ENCODE results near the gene RER1. TPM values are rescaled to one million over a fixed set of nuclear protein-coding genes. Genes with fewer than 3 reads are reported as not detected.

Gene RER1
- total RNA-seq, 4 donors from 2014 or later = 51.1 to 60.5 (median 55.4) TPM

DNA sequence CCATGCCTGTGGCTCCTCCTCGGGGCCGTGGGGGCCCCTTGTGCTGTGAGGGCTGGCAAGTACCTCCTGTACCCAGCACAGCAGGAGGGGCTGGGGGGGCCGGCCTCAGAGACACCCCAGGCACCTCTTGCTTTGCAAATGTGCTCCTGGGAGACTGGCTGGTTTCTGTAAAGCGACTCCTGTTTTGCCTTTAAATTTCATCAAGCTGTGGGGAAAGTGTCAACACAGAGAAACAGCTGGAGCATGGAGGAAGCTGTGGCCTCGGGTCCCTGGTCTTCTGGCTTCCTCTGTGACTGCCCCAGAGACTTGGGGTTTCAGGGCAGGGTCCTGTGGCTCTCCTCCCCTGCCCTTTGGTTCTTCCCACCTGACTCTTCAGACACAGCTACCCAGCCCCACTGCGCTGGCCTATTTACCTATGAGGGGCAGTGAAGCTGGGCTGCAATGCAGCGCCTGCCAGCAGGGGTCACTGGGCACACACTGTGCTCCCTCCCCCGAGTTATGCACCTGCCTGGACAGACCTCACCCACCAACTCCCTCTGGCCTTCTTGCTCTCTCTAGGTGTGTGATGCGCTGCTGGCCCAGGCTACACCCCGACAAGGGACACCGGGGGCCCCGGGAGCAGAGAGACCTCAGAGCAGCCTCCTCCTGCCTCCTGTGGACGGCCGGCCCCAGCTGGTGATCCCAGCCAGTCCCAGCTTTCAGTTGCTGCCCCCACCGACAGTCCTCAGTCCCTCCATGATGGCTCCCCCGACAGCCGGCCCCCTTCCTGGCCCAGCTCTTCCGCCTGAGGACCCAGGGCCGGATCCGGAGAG, 38.3 kb downstream of the RER1 start:
- intact Hi-C loops (cut with DNase I; ENCODE audit: low total_unique reads) = no loop called here
- peaks cover 31 to 55% (median 34%) of the 10 kb centered on the region in 3 donors for H3K27me3 ChIP-seq
- TF ChIP-seq POLR2A (IDR thresholded peaks at IDR 0.05) = no peak
- TF ChIP-seq, protein P1, sequence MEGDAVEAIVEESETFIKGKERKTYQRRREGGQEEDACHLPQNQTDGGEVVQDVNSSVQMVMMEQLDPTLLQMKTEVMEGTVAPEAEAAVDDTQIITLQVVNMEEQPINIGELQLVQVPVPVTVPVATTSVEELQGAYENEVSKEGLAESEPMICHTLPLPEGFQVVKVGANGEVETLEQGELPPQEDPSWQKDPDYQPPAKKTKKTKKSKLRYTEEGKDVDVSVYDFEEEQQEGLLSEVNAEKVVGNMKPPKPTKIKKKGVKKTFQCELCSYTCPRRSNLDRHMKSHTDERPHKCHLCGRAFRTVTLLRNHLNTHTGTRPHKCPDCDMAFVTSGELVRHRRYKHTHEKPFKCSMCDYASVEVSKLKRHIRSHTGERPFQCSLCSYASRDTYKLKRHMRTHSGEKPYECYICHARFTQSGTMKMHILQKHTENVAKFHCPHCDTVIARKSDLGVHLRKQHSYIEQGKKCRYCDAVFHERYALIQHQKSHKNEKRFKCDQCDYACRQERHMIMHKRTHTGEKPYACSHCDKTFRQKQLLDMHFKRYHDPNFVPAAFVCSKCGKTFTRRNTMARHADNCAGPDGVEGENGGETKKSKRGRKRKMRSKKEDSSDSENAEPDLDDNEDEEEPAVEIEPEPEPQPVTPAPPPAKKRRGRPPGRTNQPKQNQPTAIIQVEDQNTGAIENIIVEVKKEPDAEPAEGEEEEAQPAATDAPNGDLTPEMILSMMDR (IDR thresholded peaks at IDR 0.05 in 4 of 5, conservative IDR thresholded peaks at IDR 0.05 in 1 of 5) = peak in 2 of 5 experiments; percentile 19 to 24

DNA sequence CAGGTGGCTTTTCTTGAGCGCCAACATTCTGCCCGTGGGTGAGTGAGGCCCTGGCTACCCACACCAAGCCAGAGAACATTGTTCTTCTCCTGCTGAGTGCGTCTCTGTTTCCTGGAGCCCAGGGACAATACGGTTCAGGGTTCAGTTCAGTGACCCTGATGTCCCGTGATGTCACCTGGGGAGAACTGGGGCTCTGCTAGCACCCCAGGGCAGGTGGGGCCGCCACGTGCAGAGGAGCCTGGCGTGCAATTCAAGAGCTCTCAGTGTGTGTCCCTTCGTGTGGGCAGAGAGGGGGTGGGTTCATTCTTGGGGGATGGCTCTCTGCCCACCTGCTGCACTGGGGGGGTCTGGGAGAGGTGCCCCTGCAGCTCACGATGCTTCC, 38.9 kb downstream of the RER1 start:
- Histone ChIP-seq H3K27ac (no peak overlapping the region), H3K9me3 (no peaks in the 10 kb centered on the region), H3K27me3 (peaks cover 31 to 56% (median 34%) of the 10 kb centered on the region in 3 donors), H3K4me1 (no peaks in the 10 kb centered on the region), H3K36me3 (no peaks in the 10 kb centered on the region), H3K4me3 (no peak overlapping the region)
- DNase-seq (no peak), ATAC-seq (no peak)
- intact Hi-C loops (cut with DNase I; ENCODE audit: low total_unique reads) (no loop called here), in situ Hi-C loops (cut with MboI; ENCODE audit: low sequenced_read_pairs in 4 of 4) (no loop called here)
- TF ChIP-seq, protein P1 (IDR thresholded peaks at IDR 0.05 in 4 of 5, conservative IDR thresholded peaks at IDR 0.05 in 1 of 5) = no peak
- TF ChIP-seq POLR2A (IDR thresholded peaks at IDR 0.05) = no peak

More for the DNA sequence above, 38.3 kb downstream of the RER1 start:
- Histone ChIP-seq H3K4me3 (no peak overlapping the region), H3K36me3 (no peaks in the 10 kb centered on the region), H3K27ac (no peak overlapping the region), H3K4me1 (no peaks in the 10 kb centered on the region), H3K9me3 (no peaks in the 10 kb centered on the region)
- in situ Hi-C loops (cut with MboI; ENCODE audit: low sequenced_read_pairs in 4 of 4) = no loop called here
- no peak for DNase-seq
- ATAC-seq = no peak

GRCh38 chr1:2431103-2431502, 39.5 kb downstream of the RER1 start:
- Histone ChIP-seq H3K27ac (no peak overlapping the region), H3K4me3 (no peak overlapping the region), H3K4me1 (no peaks in the 10 kb centered on the region), H3K36me3 (no peaks in the 10 kb centered on the region), H3K27me3 (peaks cover 31 to 56% (median 34%) of the 10 kb centered on the region in 3 donors), H3K9me3 (no peaks in the 10 kb centered on the region)
- intact Hi-C loops (cut with DNase I; ENCODE audit: low total_unique reads) (no loop called here), in situ Hi-C loops (cut with MboI; ENCODE audit: low sequenced_read_pairs in 4 of 4) (no loop called here)
- DNase-seq = no peak
- TF ChIP-seq, protein P1 (IDR thresholded peaks at IDR 0.05 in 4 of 5, conservative IDR thresholded peaks at IDR 0.05 in 1 of 5) = no peak
- no peak for TF ChIP-seq POLR2A (IDR thresholded peaks at IDR 0.05)
- ATAC-seq = no peak

DNA sequence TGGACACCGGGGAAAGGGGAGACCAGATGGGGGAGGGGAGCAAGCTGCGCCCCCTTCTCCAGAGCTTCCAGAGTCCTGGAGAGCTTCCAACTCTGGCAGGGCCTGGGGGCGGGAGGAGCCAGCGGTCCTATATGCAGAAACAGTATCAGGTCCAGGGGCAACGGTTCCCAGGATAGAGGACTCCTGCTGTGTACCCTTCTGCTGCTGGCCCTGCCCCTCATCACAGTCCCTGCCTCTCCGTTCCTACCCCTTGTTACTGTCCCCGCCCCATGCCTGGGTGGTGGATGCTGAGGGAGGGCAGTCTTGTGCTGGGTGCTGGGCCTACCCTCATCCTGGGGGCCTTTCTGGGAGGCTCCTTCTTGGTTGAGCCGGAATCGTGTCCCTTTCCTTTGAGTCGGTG, 39.9 kb downstream of the RER1 start:
- in situ Hi-C loops (cut with MboI; ENCODE audit: low sequenced_read_pairs in 4 of 4) = no loop called here
- peaks cover 31 to 56% (median 34%) of the 10 kb centered on the region in 3 donors for H3K27me3 ChIP-seq
- H3K9me3 ChIP-seq = no peaks in the 10 kb centered on the region
- intact Hi-C loops (cut with DNase I; ENCODE audit: low total_unique reads) = no loop called here
- TF ChIP-seq, protein P1 (IDR thresholded peaks at IDR 0.05 in 4 of 5, conservative IDR thresholded peaks at IDR 0.05 in 1 of 5) = no peak
- TF ChIP-seq POLR2A (IDR thresholded peaks at IDR 0.05) = no peak
- H3K4me3 ChIP-seq = no peak overlapping the region
- no peak overlapping the region for H3K27ac ChIP-seq
- ATAC-seq (no peak), DNase-seq (no peak)
- H3K4me1 ChIP-seq = no peaks in the 10 kb centered on the region
- H3K36me3 ChIP-seq = no peaks in the 10 kb centered on the region

All from gastrocnemius medialis (tissue), 4 donors.